Liver (tissue), 9 donors: Measurements from ENCODE around the gene PTPRD. TPM values are rescaled to one million over a fixed set of nuclear protein-coding genes. Genes with fewer than 3 reads are reported as not detected.

Source experiments
- DNase-seq: peaks from one replicate; pipeline ENCODE4 v3.0.0-alpha.2; 2017; ENCODE audit warnings: low spot score
- H3K27ac ChIP-seq, 2 donors: one replicate each; pipeline ENCODE4 v1.7.0; 2013; ENCODE audit warnings: inconsistent platforms in 2 of 2, low read length in 2 of 2, control low read depth in 1 of 2, low read depth in 1 of 2, mild to moderate bottlenecking in 1 of 2
- H3K27me3 ChIP-seq, 4 donors: one replicate each; pipeline versions ENCODE4 v1.6.1 to v1.7.0; 2013; ENCODE audit warnings: low read length in 3 of 4, inconsistent platforms in 1 of 4, mild to moderate bottlenecking in 1 of 4, moderate library complexity in 1 of 4; ENCODE audit not compliant: control insufficient read depth in 4 of 4, insufficient read depth in 4 of 4
- H3K36me3 ChIP-seq, 4 donors: one replicate each; pipeline versions ENCODE4 v1.6.1 to v1.7.0; 2013; ENCODE audit warnings: low read length in 3 of 4, mild to moderate bottlenecking in 3 of 4, low read depth in 1 of 4, moderate library complexity in 1 of 4; ENCODE audit not compliant: control insufficient read depth in 4 of 4, insufficient read depth in 3 of 4
- H3K4me1 ChIP-seq, 4 donors: one replicate each; pipeline versions ENCODE4 v1.6.1 to v1.7.0; 2013; ENCODE audit warnings: low read length in 3 of 4, mild to moderate bottlenecking in 3 of 4, moderate library complexity in 1 of 4; ENCODE audit not compliant: control insufficient read depth in 4 of 4, insufficient read depth in 4 of 4
- H3K4me3 ChIP-seq, 3 donors: one replicate each; pipeline versions ENCODE4 v1.6.1 to v1.7.0; 2013; ENCODE audit warnings: low read length in 3 of 3, control low read depth in 1 of 3, low read depth in 1 of 3, mild to moderate bottlenecking in 1 of 3
- H3K9ac ChIP-seq, 2 donors: one replicate each; pipeline ENCODE4 v1.7.0; 2013; ENCODE audit warnings: low read length in 2 of 2, mild to moderate bottlenecking in 2 of 2, moderate library complexity in 2 of 2, control low read depth in 1 of 2, low read depth in 1 of 2
- H3K9me3 ChIP-seq, 4 donors: one replicate each; pipeline versions ENCODE4 v1.6.1 to v1.7.0; 2013; ENCODE audit warnings: low read length in 3 of 4; ENCODE audit not compliant: control insufficient read depth in 4 of 4
- EGR1 ChIP-seq, 2 donors: IDR thresholded peaks; 2 replicates each; pipeline ENCODE4 v1.6.1; 2016 to 2018; ENCODE audit warnings: antibody characterized with exemption in 2 of 2, low read depth in 2 of 2
- FOXA1 ChIP-seq: IDR thresholded peaks from 2 replicates; pipeline ENCODE4 v1.6.1; 2016; ENCODE audit warnings: antibody characterized with exemption
- FOXA2 ChIP-seq: IDR thresholded peaks from 2 replicates; pipeline ENCODE4 v1.6.1; 2016; ENCODE audit warnings: antibody characterized with exemption
- GABPA ChIP-seq, 2 donors: IDR thresholded peaks in 1 of 2; conservative IDR thresholded peaks in 1 of 2; 2 replicates each; pipeline ENCODE4 v1.6.1; 2016; ENCODE audit warnings: antibody characterized with exemption in 2 of 2, mild to moderate bottlenecking in 1 of 2, moderate library complexity in 1 of 2
- HNF4A ChIP-seq, 2 donors: conservative IDR thresholded peaks; 2 replicates each; pipeline ENCODE4 v1.6.1; 2016; ENCODE audit warnings: antibody characterized with exemption in 2 of 2, mild to moderate bottlenecking in 2 of 2
- HNF4G ChIP-seq: IDR thresholded peaks from 2 replicates; pipeline ENCODE4 v1.6.1; 2016; ENCODE audit warnings: antibody characterized with exemption
- JUND ChIP-seq, 2 donors: IDR thresholded peaks; 2 replicates each; pipeline ENCODE4 v1.6.1; 2016; ENCODE audit warnings: antibody characterized with exemption in 2 of 2
- NR2F2 ChIP-seq: IDR thresholded peaks from 2 replicates; pipeline ENCODE4 v1.6.1; 2016; ENCODE audit warnings: antibody characterized with exemption
- RAD21 ChIP-seq, 2 donors: IDR thresholded peaks; 2 replicates each; pipeline ENCODE4 v1.6.1; 2016; ENCODE audit warnings: antibody characterized with exemption in 2 of 2, mild to moderate bottlenecking in 2 of 2
- RXRA ChIP-seq, 2 donors: IDR thresholded peaks; 2 replicates each; pipeline ENCODE4 v1.6.1; 2017 to 2018; ENCODE audit warnings: antibody characterized with exemption in 2 of 2, mild to moderate bottlenecking in 1 of 2
- SP1 ChIP-seq: IDR thresholded peaks from 2 replicates; pipeline ENCODE4 v1.6.1; 2018; ENCODE audit warnings: antibody characterized with exemption, mild to moderate bottlenecking
- TAF1 ChIP-seq: conservative IDR thresholded peaks from 2 replicates; pipeline ENCODE4 v1.6.1; 2016; ENCODE audit warnings: antibody characterized with exemption, mild to moderate bottlenecking
- YY1 ChIP-seq: IDR thresholded peaks from 2 replicates; pipeline ENCODE4 v1.6.1; 2016; ENCODE audit warnings: antibody characterized with exemption, mild to moderate bottlenecking
- ZBTB33 ChIP-seq: IDR thresholded peaks from 2 replicates; pipeline ENCODE4 v1.6.1; 2016; ENCODE audit warnings: antibody characterized with exemption
- polyA plus RNA-seq, 2 donors: library from polyadenylated mRNA; stranded (reverse) in 1 of 2; unstranded in 1 of 2; fragments of 200-250 nt in 1 of 2; fragments of >200 nt in 1 of 2; fragmentation: Nextera tagmentation in 1 of 2; extraction: Ambion mirVana in 1 of 2; gene quantifications; one replicate each; pipeline versions ENCODE4 v1.2.1 to v1.2.3, GENCODE V29; 2013 to 2015
- total RNA-seq, 2 donors: library from RNA; depleted of rRNA; stranded (reverse); fragments of >200 nt; gene quantifications; one replicate each; pipeline ENCODE4 v1.2.3, GENCODE V29; 2014
- TF ChIP-seq, protein P1 (sequence below): fragments of 150-350 bp; IDR thresholded peaks from 2 replicates; pipeline ENCODE4 v1.5.1; 2017; ENCODE audit warnings: improper control_type of control experiment, low read depth, low read length; ENCODE audit not compliant: missing input control
- TF ChIP-seq, protein P2 (sequence below): IDR thresholded peaks from 2 replicates; pipeline ENCODE4 v1.6.1; 2016; ENCODE audit warnings: antibody characterized with exemption
- TF ChIP-seq, protein P3 (sequence below): IDR thresholded peaks from 2 replicates; pipeline ENCODE4 v1.6.1; 2016; ENCODE audit warnings: antibody characterized with exemption, mild to moderate bottlenecking
- donor health status: healthy.
- donor health status: healthy.
- donor health status: healthy.
- donor health status: healthy.
- donor health status: healthy.

PTPRD gene
- total and polyA plus RNA-seq, 4 donors = 0.78 to 34.2 (median 4.7) TPM

GRCh38 chr9:8666060-8666459 lies 1946.7 kb downstream of the PTPRD start:
- peaks cover under 1 to 5% (median 2%) of the 10 kb centered on the region in 4 donors for H3K4me1 ChIP-seq
- H3K36me3 ChIP-seq = no peaks in the 10 kb centered on the region
- no peaks in the 10 kb centered on the region for H3K9me3 ChIP-seq
- H3K9ac ChIP-seq = no peak overlapping the region
- no peak for DNase-seq
- H3K4me3 ChIP-seq = no peak overlapping the region
- no peaks in the 10 kb centered on the region for H3K27me3 ChIP-seq
- TF ChIP-seq HNF4A (conservative IDR thresholded peaks at IDR 0.05) (no peak), NR2F2 (no peak), ZBTB33 (no peak), GABPA (IDR thresholded peaks at IDR 0.05 in 1 of 2, conservative IDR thresholded peaks at IDR 0.05 in 1 of 2) (no peak), EGR1 (IDR thresholded peaks at IDR 0.05; ENCODE audit: low read depth in 2 of 2) (no peak), YY1 (no peak), JUND (IDR thresholded peaks at IDR 0.05) (no peak), FOXA2 (no peak), HNF4G (no peak), TAF1 (no peak), SP1 (no peak), FOXA1 (no peak), RXRA (IDR thresholded peaks at IDR 0.05) (no peak), RAD21 (IDR thresholded peaks at IDR 0.05) (no peak)
- TF ChIP-seq, protein P1, sequence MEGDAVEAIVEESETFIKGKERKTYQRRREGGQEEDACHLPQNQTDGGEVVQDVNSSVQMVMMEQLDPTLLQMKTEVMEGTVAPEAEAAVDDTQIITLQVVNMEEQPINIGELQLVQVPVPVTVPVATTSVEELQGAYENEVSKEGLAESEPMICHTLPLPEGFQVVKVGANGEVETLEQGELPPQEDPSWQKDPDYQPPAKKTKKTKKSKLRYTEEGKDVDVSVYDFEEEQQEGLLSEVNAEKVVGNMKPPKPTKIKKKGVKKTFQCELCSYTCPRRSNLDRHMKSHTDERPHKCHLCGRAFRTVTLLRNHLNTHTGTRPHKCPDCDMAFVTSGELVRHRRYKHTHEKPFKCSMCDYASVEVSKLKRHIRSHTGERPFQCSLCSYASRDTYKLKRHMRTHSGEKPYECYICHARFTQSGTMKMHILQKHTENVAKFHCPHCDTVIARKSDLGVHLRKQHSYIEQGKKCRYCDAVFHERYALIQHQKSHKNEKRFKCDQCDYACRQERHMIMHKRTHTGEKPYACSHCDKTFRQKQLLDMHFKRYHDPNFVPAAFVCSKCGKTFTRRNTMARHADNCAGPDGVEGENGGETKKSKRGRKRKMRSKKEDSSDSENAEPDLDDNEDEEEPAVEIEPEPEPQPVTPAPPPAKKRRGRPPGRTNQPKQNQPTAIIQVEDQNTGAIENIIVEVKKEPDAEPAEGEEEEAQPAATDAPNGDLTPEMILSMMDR = no peak
- TF ChIP-seq, protein P2, sequence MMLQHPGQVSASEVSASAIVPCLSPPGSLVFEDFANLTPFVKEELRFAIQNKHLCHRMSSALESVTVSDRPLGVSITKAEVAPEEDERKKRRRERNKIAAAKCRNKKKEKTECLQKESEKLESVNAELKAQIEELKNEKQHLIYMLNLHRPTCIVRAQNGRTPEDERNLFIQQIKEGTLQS = no peak
- TF ChIP-seq, protein P3, sequence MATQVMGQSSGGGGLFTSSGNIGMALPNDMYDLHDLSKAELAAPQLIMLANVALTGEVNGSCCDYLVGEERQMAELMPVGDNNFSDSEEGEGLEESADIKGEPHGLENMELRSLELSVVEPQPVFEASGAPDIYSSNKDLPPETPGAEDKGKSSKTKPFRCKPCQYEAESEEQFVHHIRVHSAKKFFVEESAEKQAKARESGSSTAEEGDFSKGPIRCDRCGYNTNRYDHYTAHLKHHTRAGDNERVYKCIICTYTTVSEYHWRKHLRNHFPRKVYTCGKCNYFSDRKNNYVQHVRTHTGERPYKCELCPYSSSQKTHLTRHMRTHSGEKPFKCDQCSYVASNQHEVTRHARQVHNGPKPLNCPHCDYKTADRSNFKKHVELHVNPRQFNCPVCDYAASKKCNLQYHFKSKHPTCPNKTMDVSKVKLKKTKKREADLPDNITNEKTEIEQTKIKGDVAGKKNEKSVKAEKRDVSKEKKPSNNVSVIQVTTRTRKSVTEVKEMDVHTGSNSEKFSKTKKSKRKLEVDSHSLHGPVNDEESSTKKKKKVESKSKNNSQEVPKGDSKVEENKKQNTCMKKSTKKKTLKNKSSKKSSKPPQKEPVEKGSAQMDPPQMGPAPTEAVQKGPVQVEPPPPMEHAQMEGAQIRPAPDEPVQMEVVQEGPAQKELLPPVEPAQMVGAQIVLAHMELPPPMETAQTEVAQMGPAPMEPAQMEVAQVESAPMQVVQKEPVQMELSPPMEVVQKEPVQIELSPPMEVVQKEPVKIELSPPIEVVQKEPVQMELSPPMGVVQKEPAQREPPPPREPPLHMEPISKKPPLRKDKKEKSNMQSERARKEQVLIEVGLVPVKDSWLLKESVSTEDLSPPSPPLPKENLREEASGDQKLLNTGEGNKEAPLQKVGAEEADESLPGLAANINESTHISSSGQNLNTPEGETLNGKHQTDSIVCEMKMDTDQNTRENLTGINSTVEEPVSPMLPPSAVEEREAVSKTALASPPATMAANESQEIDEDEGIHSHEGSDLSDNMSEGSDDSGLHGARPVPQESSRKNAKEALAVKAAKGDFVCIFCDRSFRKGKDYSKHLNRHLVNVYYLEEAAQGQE = no peak
- no peak overlapping the region for H3K27ac ChIP-seq

GRCh38 chr9:8660383-8660782 lies 1952.4 kb downstream of the PTPRD start:
- H3K27me3 ChIP-seq = no peaks in the 10 kb centered on the region
- no peak overlapping the region for H3K27ac ChIP-seq
- H3K36me3 ChIP-seq = no peaks in the 10 kb centered on the region
- no peaks in the 10 kb centered on the region for H3K9me3 ChIP-seq
- DNase-seq = no peak
- peak overlapping the region in 2 of 3 donors; percentile 19 to 41 for H3K4me3 ChIP-seq
- H3K9ac ChIP-seq = no peak overlapping the region
- peaks cover 0 to 16% (median 11%) of the 10 kb centered on the region in 4 donors for H3K4me1 ChIP-seq
- TF ChIP-seq TAF1 (no peak), GABPA (IDR thresholded peaks at IDR 0.05 in 1 of 2, conservative IDR thresholded peaks at IDR 0.05 in 1 of 2) (no peak), EGR1 (IDR thresholded peaks at IDR 0.05; ENCODE audit: low read depth in 2 of 2) (no peak), RAD21 (IDR thresholded peaks at IDR 0.05) (peak; percentile 42 to 52), JUND (IDR thresholded peaks at IDR 0.05) (peak in 1 of 2 donors; percentile 40), YY1 (peak; percentile 80), SP1 (peak; percentile 43), RXRA (IDR thresholded peaks at IDR 0.05) (peak; percentile 41 to 83), HNF4A (conservative IDR thresholded peaks at IDR 0.05) (peak; percentile 62 to 74), HNF4G (peak; percentile 33), FOXA1 (no peak), NR2F2 (peak; percentile 51), FOXA2 (no peak)
- TF ChIP-seq, protein P3 = no peak
- TF ChIP-seq, protein P1 = no peak
